GM12878 (cell line): ENCODE data around the gene MKRN2. TPM values are rescaled to one million over a fixed set of nuclear protein-coding genes. Genes with fewer than 3 reads are reported as not detected.

ENCODE experiments used
- ATAC-seq: fragments of 200-7000 bp; cut with Tn5 transposase; 3 replicates; pipeline ENCODE4 v1.9.1; 2020; ENCODE audit warnings: mild to moderate bottlenecking, moderate library complexity
- BruUV-seq: library from RNA; stranded (reverse); fragments of 400-500 nt; replicated peaks from 2 replicates; lab custom pipeline; 2021; lab: Mats Ljungman, UMichigan
- CTCF ChIA-PET: fragments of 300-600 bp; sonication (Branson Sonifier 250); formaldehyde crosslinking; extraction: SDS; loops from one replicate; lab custom pipeline; 2021; ENCODE audit warnings: inconsistent platforms; lab: Yijun Ruan, JAX
- POLR2A ChIA-PET: fragments of 350-600 bp; formaldehyde crosslinking; extraction: SDS; loops from one replicate; lab custom pipeline; 2021; ENCODE audit warnings: inconsistent platforms; lab: Charles Lee
- RAD21 ChIA-PET: fragments of 300-600 bp; sonication (Branson Sonifier 250); formaldehyde crosslinking; loops from one replicate; lab custom pipeline; 2023; ENCODE audit warnings: antibody characterized with exemption; ENCODE audit not compliant: unreplicated experiment; lab: Charles Lee
- SMC1A ChIA-PET: fragments of 300-600 bp; sonication (Branson Sonifier 250); formaldehyde crosslinking; loops from one replicate; lab custom pipeline; 2023; ENCODE audit not compliant: unreplicated experiment, uncharacterized antibody; lab: Charles Lee
- DNase-seq: peaks from one replicate; pipeline ENCODE4 v3.0.0-alpha.2; 2011; ENCODE audit warnings: low read depth, low spot score
- FAIRE-seq: peaks from 3 replicates; lab custom pipeline; 2011; peaks lifted over from hg19 to GRCh38; lab: Jason Lieb, UNC
- H2AFZ ChIP-seq: 2 replicates; pipeline ENCODE4 v1.6.0; 2011; ENCODE audit warnings: low read depth, low read length, control low read depth; ENCODE audit not compliant: control insufficient read depth
- H3K27ac ChIP-seq: 2 replicates; pipeline ENCODE4 v1.5.1; 2011; ENCODE audit warnings: control low read depth; ENCODE audit not compliant: control insufficient read depth, insufficient read depth
- H3K27me3 ChIP-seq, 2 experiments: replicated peaks in 1 of 2; 2 replicates each; pipeline versions ENCODE4 v1.6.0 to v1.6.1; 2011; ENCODE audit warnings: low read length in 1 of 2; ENCODE audit not compliant: control insufficient read depth in 2 of 2, insufficient read depth in 2 of 2
- H3K36me3 ChIP-seq, 2 experiments: 2 replicates each; pipeline ENCODE4 v1.5.1; 2011; ENCODE audit warnings: low read length in 1 of 2; ENCODE audit not compliant: control insufficient read depth in 2 of 2, insufficient read depth in 2 of 2
- H3K4me1 ChIP-seq: 2 replicates; pipeline ENCODE4 v1.6.1; 2011; ENCODE audit warnings: mild to moderate bottlenecking, low read length, moderate library complexity, mixed read lengths; ENCODE audit not compliant: control insufficient read depth, insufficient read depth
- H3K4me2 ChIP-seq: 2 replicates; pipeline ENCODE4 v1.6.0; 2011; ENCODE audit warnings: control low read depth; ENCODE audit not compliant: control insufficient read depth, insufficient read depth
- H3K4me3 ChIP-seq: fragments of 200-600 bp; sonication (generic); 2 replicates; pipeline ENCODE4 v1.5.1; 2016
- H3K79me2 ChIP-seq: 2 replicates; pipeline ENCODE4 v1.6.0; 2011; ENCODE audit warnings: low read length; ENCODE audit not compliant: control insufficient read depth, insufficient read depth
- H3K9ac ChIP-seq: 2 replicates; pipeline ENCODE4 v1.8.0; 2011; ENCODE audit warnings: low read length, control low read depth, mixed read lengths; ENCODE audit not compliant: control insufficient read depth, insufficient read depth
- H3K9me3 ChIP-seq: replicated peaks from 3 replicates; pipeline ENCODE4 v1.5.1; 2011; ENCODE audit warnings: mild to moderate bottlenecking, low read length; ENCODE audit not compliant: control insufficient read depth, insufficient read depth
- H4K20me1 ChIP-seq: 2 replicates; pipeline ENCODE4 v1.6.0; 2011; ENCODE audit not compliant: control insufficient read depth, insufficient read depth
- ATF7 ChIP-seq: fragments of 450-650 bp; IDR thresholded peaks from 2 replicates; pipeline ENCODE4 v1.6.1; 2016; ENCODE audit warnings: low read depth, mild to moderate bottlenecking
- BHLHE40 ChIP-seq, 2 experiments: fragments of 450-650 bp in 1 of 2; IDR thresholded peaks; 2 replicates each; pipeline ENCODE4 v1.6.1; 2011 to 2017; ENCODE audit warnings: low read depth in 2 of 2, borderline replicate concordance in 1 of 2, improper control_type of control experiment in 1 of 2, low read length in 1 of 2, mild to moderate bottlenecking in 1 of 2
- E2F4 ChIP-seq: IDR thresholded peaks from 2 replicates; pipeline ENCODE4 v1.6.1; 2012; ENCODE audit warnings: low read depth, low read length, improper control_type of control experiment
- EED ChIP-seq: sonication (generic); IDR thresholded peaks from 2 replicates; pipeline ENCODE4 v1.6.1; 2016; ENCODE audit warnings: antibody characterized with exemption, low read depth
- FOS ChIP-seq: IDR thresholded peaks from 3 replicates; pipeline ENCODE4 v1.6.1; 2011; ENCODE audit warnings: borderline replicate concordance; ENCODE audit not compliant: insufficient read length; ENCODE audit errors: extremely low read depth
- FOXK2 ChIP-seq: fragments of 450-650 bp; IDR thresholded peaks from 2 replicates; pipeline ENCODE4 v1.6.1; 2017; ENCODE audit warnings: mild to moderate bottlenecking, moderate library complexity
- HDAC2 ChIP-seq: fragments of 200-600 bp; sonication (generic); IDR thresholded peaks from 2 replicates; pipeline ENCODE4 v1.6.1; 2017
- IKZF2 ChIP-seq, 2 experiments: fragments of 450-650 bp; IDR thresholded peaks; 2 replicates each; pipeline ENCODE4 v1.6.1; 2017; ENCODE audit warnings: mild to moderate bottlenecking in 2 of 2, moderate library complexity in 2 of 2
- MTA2 ChIP-seq: fragments of 450-650 bp; IDR thresholded peaks from 2 replicates; pipeline ENCODE4 v1.6.1; 2016; ENCODE audit warnings: low read depth, mild to moderate bottlenecking, moderate library complexity
- MYC ChIP-seq: IDR thresholded peaks from 2 replicates; pipeline ENCODE4 v1.6.1; 2011; ENCODE audit warnings: mild to moderate bottlenecking, low read length, moderate library complexity, inconsistent platforms; ENCODE audit not compliant: insufficient read depth, insufficient replicate concordance, insufficient read length, severe bottlenecking
- PBX3 ChIP-seq: IDR thresholded peaks from 2 replicates; pipeline ENCODE4 v1.6.1; 2011; ENCODE audit warnings: mild to moderate bottlenecking, low read depth, low read length, moderate library complexity; ENCODE audit not compliant: insufficient replicate concordance
- POLR2AphosphoS2 ChIP-seq: IDR thresholded peaks from 2 replicates; pipeline ENCODE4 v1.6.1; 2011; ENCODE audit warnings: low read depth, mild to moderate bottlenecking, low read length, improper control_type of control experiment, moderate library complexity
- POLR2AphosphoS5 ChIP-seq: IDR thresholded peaks from 2 replicates; pipeline ENCODE4 v1.6.1; 2011; ENCODE audit warnings: mild to moderate bottlenecking, low read length, inconsistent platforms
- RB1 ChIP-seq: fragments of 450-650 bp; formaldehyde crosslinking; IDR thresholded peaks from 2 replicates; pipeline ENCODE4 v1.6.1; 2017; ENCODE audit warnings: mild to moderate bottlenecking, borderline replicate concordance
- RELA ChIP-seq: fragments of 450-650 bp; IDR thresholded peaks from 2 replicates; pipeline ENCODE4 v1.8.0; 2014; ENCODE audit warnings: borderline replicate concordance; ENCODE audit not compliant: partially characterized antibody
- RUNX3 ChIP-seq: IDR thresholded peaks from 2 replicates; pipeline ENCODE4 v1.6.1; 2012; ENCODE audit warnings: low read length, inconsistent platforms
- SP1 ChIP-seq: IDR thresholded peaks from one replicate; pipeline ENCODE4 v1.6.1; 2011; ENCODE audit warnings: low read depth, low read length
- TCF3 ChIP-seq: IDR thresholded peaks from 2 replicates; pipeline ENCODE4 v1.6.1; 2012; ENCODE audit warnings: low read depth, mild to moderate bottlenecking, low read length, borderline replicate concordance; ENCODE audit not compliant: insufficient read depth
- ZBTB11 ChIP-seq: fragments of 450-650 bp; formaldehyde crosslinking; IDR thresholded peaks from 2 replicates; pipeline ENCODE4 v1.5.0; 2022; ENCODE audit warnings: mild to moderate bottlenecking, missing genetic modification characterization
- WGBS: methylation state at CpG from one replicate; pipeline ENCODE4 v1.1.6; 2016; ENCODE audit warnings: low lambda C conversion rate; ENCODE audit not compliant: insufficient replicate concordance, insufficient coverage; ENCODE audit errors: missing lambda C conversion rate; 5-methylcytosine and 5-hydroxymethylcytosine counted together
- in situ Hi-C: fragments of 300-500 bp; cut with MboI; formaldehyde crosslinking; loops from 9 replicates; pipeline ENCODE4 v1.14.3; 2018; ENCODE audit warnings: mixed read lengths
- intact Hi-C: fragments of 100-400 bp; cut with micrococcal nuclease; formaldehyde crosslinking; loops from one replicate; pipeline ENCODE4 v1.14.2; 2022; ENCODE audit not compliant: unreplicated experiment
- polyA plus RNA-seq, 11 experiments: library from polyadenylated mRNA; depleted of rRNA in 4 of 11; unstranded in 6 of 11; stranded (reverse) in 5 of 11; fragments of >200 nt; fragmentation: Nextera tagmentation in 4 of 11; fragmentation: Illumina TruSeq in 1 of 11; extraction: Ambion mirVana in 4 of 11; extraction: Trizol in 1 of 11; gene quantifications; 1 replicate in 1 of 11; 2 replicates in 10 of 11; pipeline versions ENCODE4 v1.2.1 to v1.2.3, GENCODE V29; 2011 to 2016; ENCODE audit warnings: inconsistent platforms in 2 of 11, missing spikeins in 2 of 11, low read depth in 1 of 11
- total RNA-seq, 4 experiments: library from RNA; depleted of rRNA in 3 of 4; stranded (reverse); fragments of >200 nt in 3 of 4; fragmentation: Illumina TruSeq in 1 of 4; extraction: Trizol in 1 of 4; gene quantifications; 2 replicates each; pipeline versions ENCODE4 v1.2.1 to v1.2.3, GENCODE V29; 2013 to 2021

The MKRN2 gene
- total and polyA plus RNA-seq, 10 of the 15 experiments (the other 5 are each of a cell fraction or from before 2014, with no cell fraction given): 15.4 to 40.7 (median 34.4) TPM

- FAIRE-seq (no peak), ATAC-seq (no peak), DNase-seq (no peak)
- CTCF ChIA-PET: no interaction called here
- BruUV-seq: no TSS peak
- Histone ChIP-seq H4K20me1 (no peaks in the 10 kb centered on the region), H3K79me2 (peaks cover 10% of the 10 kb centered on the region), H3K4me1 (no peaks in the 10 kb centered on the region), H2AFZ (no peak overlapping the region), H3K9me3 (no peaks in the 10 kb centered on the region), H3K4me3 (no peak overlapping the region), H3K36me3 (peaks cover 7 to 26% of the 10 kb centered on the region in 2 experiments), H3K27ac (no peak overlapping the region), H3K4me2 (no peak overlapping the region), H3K9ac (no peak overlapping the region), H3K27me3 (no peaks in the 10 kb centered on the region)
- RAD21 ChIA-PET: no interaction called here
- 79% methylated on average over 5 of the region's 5 CpGs for WGBS
- in situ Hi-C loops (no loop called here), intact Hi-C loops (loop anchor here (5.0 kb wide), 1 partner anchor 51 kb away; the partner anchor contains the start of gene RAF1)
- POLR2A ChIA-PET: interaction anchor here (0.6 kb wide), 1 partner anchor 40 kb away, joined by 3 read pairs; no protein-coding TSS in a partner anchor
- no peak for TF ChIP-seq RUNX3
- TF ChIP-seq MTA2: no peak
- no peak for TF ChIP-seq ZBTB11 (CRISPR knock-in tag)
- TF ChIP-seq RELA: no peak
- no peak for TF ChIP-seq BHLHE40 (IDR thresholded peaks at IDR 0.05; ENCODE audit: borderline replicate concordance in 1 of 2, low read depth in 2 of 2, low read length in 1 of 2)
- no peak for TF ChIP-seq POLR2AphosphoS2
- TF ChIP-seq RB1: no peak
- TF ChIP-seq FOXK2: no peak
- no peak for TF ChIP-seq ATF7
- no peak for TF ChIP-seq POLR2AphosphoS5
- no peak for TF ChIP-seq IKZF2 (IDR thresholded peaks at IDR 0.05)
- TF ChIP-seq SP1: no peak
- no peak for TF ChIP-seq FOS
- TF ChIP-seq TCF3: no peak
- TF ChIP-seq EED: no peak
- TF ChIP-seq MYC: no peak
- TF ChIP-seq E2F4: no peak
- no peak for TF ChIP-seq HDAC2
- TF ChIP-seq PBX3: no peak
- SMC1A ChIA-PET: interaction anchor here (1.0 to 1.8 kb wide), 3 partner anchors 10 to 27 kb away, joined by 3 to 6 read pairs (median 3); no protein-coding TSS in a partner anchor
These were observed 54.2 kb downstream of the MKRN2 start for GRCh38 chr3:12611117-12611516.
